Measurements from ENCODE around the gene AP1B1. TPM values are rescaled to one million over a fixed set of nuclear protein-coding genes. Genes with fewer than 3 reads are reported as not detected.

Gene AP1B1
- polyA plus RNA-seq, 1 donor (not counting 4 experiments of a cell fraction or from before 2014, with no cell fraction given): 55.3 TPM

GRCh38 chr22:29292379-29292778 is 96.0 kb downstream of the AP1B1 start:
- Histone ChIP-seq H3K36me3 (ENCODE audit: control insufficient read depth in 2 of 2, extremely low read depth in 1 of 2, insufficient read depth in 2 of 2, low read length in 2 of 2) (peaks cover 53 to 79% of the 10 kb centered on the region in 2 experiments), H3K79me2 (ENCODE audit: control insufficient read depth, insufficient read depth, low read length) (peaks cover 24% of the 10 kb centered on the region)
- FAIRE-seq: no peak

GRCh38 chr22:29291215-29291614 is 97.2 kb downstream of the AP1B1 start:
- dilution Hi-C loops (cut with MboI; ENCODE audit: extremely low pct_ligation_motif_present, low sequenced_read_pairs): no loop called here
- Histone ChIP-seq H3K36me3 (ENCODE audit: control insufficient read depth in 2 of 2, extremely low read depth in 1 of 2, insufficient read depth in 2 of 2, low read length in 2 of 2) (peaks cover 47 to 72% of the 10 kb centered on the region in 2 experiments), H3K4me3 (ENCODE audit: control insufficient read depth in 2 of 3, extremely low read depth in 1 of 3, insufficient read depth in 2 of 3, low read depth in 1 of 3, low read length in 3 of 3) (no peak overlapping the region), H3K9me3 (ENCODE audit: control insufficient read depth, low read depth, low read length) (no peaks in the 10 kb centered on the region), H3K27me3 (ENCODE audit: control insufficient read depth, extremely low read depth, insufficient read depth, low read length) (no peaks in the 10 kb centered on the region), H3K79me2 (ENCODE audit: control insufficient read depth, insufficient read depth, low read length) (peaks cover 30% of the 10 kb centered on the region), H3K9ac (ENCODE audit: control insufficient read depth, extremely low read depth, insufficient read depth, low read length) (no peak overlapping the region), H3K4me1 (ENCODE audit: control insufficient read depth, extremely low read depth, insufficient read depth, low read length) (no peaks in the 10 kb centered on the region), H3K9me1 (ENCODE audit: control insufficient read depth, extremely low read depth, insufficient read depth, low read length) (no peaks in the 10 kb centered on the region), H3K4me2 (ENCODE audit: control insufficient read depth, extremely low read depth, insufficient read depth, low read depth, low read length) (no peak overlapping the region), H4K20me1 (ENCODE audit: control insufficient read depth, extremely low read depth, insufficient read depth, low read length) (peaks cover 5% of the 10 kb centered on the region), H3K27ac (ENCODE audit: control insufficient read depth, insufficient read depth, low read length) (no peak overlapping the region), H2AFZ (ENCODE audit: control insufficient read depth, low read length) (no peak overlapping the region)
- TF ChIP-seq EZH2 (IDR thresholded peaks at IDR 0.05; ENCODE audit: low read length): no peak
- no peak for TF ChIP-seq CTCF (optimal IDR thresholded peaks at IDR 0.05 in 1 of 3, IDR thresholded peaks at IDR 0.05 in 1 of 3, conservative IDR thresholded peaks at IDR 0.05 in 1 of 3; ENCODE audit: extremely low read depth in 1 of 3, insufficient read depth in 2 of 3, low read length in 3 of 3)
- DNase-seq (ENCODE audit: low read depth, low spot score) (no peak), FAIRE-seq (no peak)

More at GRCh38 chr22:29292379-29292778, 96.0 kb downstream of the AP1B1 start:
- Histone ChIP-seq H3K9me3 (ENCODE audit: control insufficient read depth, low read depth, low read length) (no peaks in the 10 kb centered on the region), H3K4me1 (ENCODE audit: control insufficient read depth, extremely low read depth, insufficient read depth, low read length) (no peaks in the 10 kb centered on the region), H2AFZ (ENCODE audit: control insufficient read depth, low read length) (no peak overlapping the region), H3K9ac (ENCODE audit: control insufficient read depth, extremely low read depth, insufficient read depth, low read length) (no peak overlapping the region), H3K9me1 (ENCODE audit: control insufficient read depth, extremely low read depth, insufficient read depth, low read length) (no peaks in the 10 kb centered on the region), H3K27me3 (ENCODE audit: control insufficient read depth, extremely low read depth, insufficient read depth, low read length) (no peaks in the 10 kb centered on the region), H3K4me3 (ENCODE audit: control insufficient read depth in 2 of 3, extremely low read depth in 1 of 3, insufficient read depth in 2 of 3, low read depth in 1 of 3, low read length in 3 of 3) (no peak overlapping the region), H4K20me1 (ENCODE audit: control insufficient read depth, extremely low read depth, insufficient read depth, low read length) (peaks cover 5% of the 10 kb centered on the region), H3K27ac (ENCODE audit: control insufficient read depth, insufficient read depth, low read length) (no peak overlapping the region), H3K4me2 (ENCODE audit: control insufficient read depth, extremely low read depth, insufficient read depth, low read depth, low read length) (no peak overlapping the region)
- dilution Hi-C loops (cut with MboI; ENCODE audit: extremely low pct_ligation_motif_present, low sequenced_read_pairs): no loop called here
- DNase-seq (ENCODE audit: low read depth, low spot score): no peak
- TF ChIP-seq EZH2 (IDR thresholded peaks at IDR 0.05; ENCODE audit: low read length): no peak
- TF ChIP-seq CTCF (optimal IDR thresholded peaks at IDR 0.05 in 1 of 3, IDR thresholded peaks at IDR 0.05 in 1 of 3, conservative IDR thresholded peaks at IDR 0.05 in 1 of 3; ENCODE audit: extremely low read depth in 1 of 3, insufficient read depth in 2 of 3, low read length in 3 of 3): no peak

All from keratinocyte (primary cell).